Ascending aorta (tissue), 2 donors: ENCODE results near the gene JAKMIP2. TPM values are rescaled to one million over a fixed set of nuclear protein-coding genes. Genes with fewer than 3 reads are reported as not detected.
"Not testable (repeated sequence)": the region's sequence is repeated elsewhere in the genome, so short reads cannot be mapped to it uniquely, and the experiment has no call there.

ENCODE experiments used
- DNase-seq, 2 donors: peaks; one replicate each; pipeline ENCODE4 v3.0.0-alpha.2; 2019; ENCODE audit warnings: low spot score in 2 of 2
- H3K27ac ChIP-seq, 2 donors: fragments of 200-600 bp; sonication (generic); one replicate each; pipeline ENCODE4 v1.5.1; 2016 to 2017; ENCODE audit warnings: mild to moderate bottlenecking in 1 of 2
- H3K27me3 ChIP-seq: fragments of 200-600 bp; sonication (generic); one replicate; pipeline ENCODE4 v1.5.1; 2017
- H3K36me3 ChIP-seq, 2 donors: fragments of 200-600 bp; sonication (generic); one replicate each; pipeline ENCODE4 v1.5.1; 2016
- H3K4me1 ChIP-seq, 2 donors: fragments of 200-600 bp; sonication (generic); one replicate each; pipeline ENCODE4 v1.5.1; 2016 to 2017; ENCODE audit warnings: mild to moderate bottlenecking in 1 of 2
- H3K4me3 ChIP-seq, 2 donors: fragments of 200-600 bp; sonication (generic); one replicate each; pipeline ENCODE4 v1.5.1; 2016 to 2017; ENCODE audit warnings: mild to moderate bottlenecking in 1 of 2
- H3K9me3 ChIP-seq, 2 donors: fragments of 200-600 bp; sonication (generic); one replicate each; pipeline ENCODE4 v1.5.1; 2016
- CTCF ChIP-seq, 3 experiments: fragments of 200-600 bp in 2 of 3; fragments of 450-650 bp in 1 of 3; sonication (generic) in 2 of 3; IDR thresholded peaks; one replicate each; pipeline ENCODE4 v1.5.1; 2016 to 2019; ENCODE audit warnings: antibody characterized with exemption in 3 of 3, mild to moderate bottlenecking in 1 of 3, moderate library complexity in 1 of 3
- intact Hi-C: fragments of 100-400 bp; cut with DNase I; formaldehyde crosslinking; loops from one replicate; pipeline ENCODE4 v1.15.1; 2023
- total RNA-seq: library from RNA; depleted of rRNA; stranded (reverse); fragments of >200 nt; gene quantifications from one replicate; pipeline ENCODE4 v1.1.0, GENCODE V29; 2016

The JAKMIP2 gene
- total RNA-seq, 1 donor from 2014 or later: not detected

GRCh38 chr5:147586832-147587231 is 195.7 kb downstream of the JAKMIP2 start:
- no peaks in the 10 kb centered on the region for H3K9me3 ChIP-seq
- H3K4me1 ChIP-seq: no peaks in the 10 kb centered on the region
- H3K27me3 ChIP-seq: no peaks in the 10 kb centered on the region
- no peaks in the 10 kb centered on the region for H3K36me3 ChIP-seq
- no peak overlapping the region for H3K4me3 ChIP-seq
- no peak for TF ChIP-seq CTCF (IDR thresholded peaks at IDR 0.05)
- no peak overlapping the region for H3K27ac ChIP-seq
- intact Hi-C loops: no loop called here
- DNase-seq: no peak

DNA sequence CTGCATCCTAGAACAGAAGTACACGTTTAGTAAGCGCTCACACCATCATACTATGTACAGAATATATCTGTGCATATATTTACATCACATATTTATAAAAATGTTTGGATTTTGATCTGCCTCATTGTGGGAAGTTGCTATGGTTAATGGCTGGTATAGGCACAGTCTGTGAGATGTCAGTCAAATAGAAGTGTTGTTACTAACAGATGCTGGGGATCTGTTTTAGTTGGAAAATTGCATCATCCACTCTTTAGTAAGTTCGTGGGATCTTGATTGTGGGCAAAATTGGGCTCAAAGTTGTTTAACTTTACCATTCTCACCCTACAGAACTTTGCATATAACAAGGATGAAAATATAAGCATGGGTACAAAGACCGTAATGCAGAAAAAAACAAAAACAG is 196.3 kb downstream of the JAKMIP2 start:
- no peaks in the 10 kb centered on the region for H3K9me3 ChIP-seq
- no peak overlapping the region for H3K27ac ChIP-seq
- no peak for TF ChIP-seq CTCF (IDR thresholded peaks at IDR 0.05)
- DNase-seq: no peak
- no peaks in the 10 kb centered on the region for H3K36me3 ChIP-seq
- no peaks in the 10 kb centered on the region for H3K27me3 ChIP-seq
- no peaks in the 10 kb centered on the region for H3K4me1 ChIP-seq
- no peak overlapping the region for H3K4me3 ChIP-seq
- intact Hi-C loops: no loop called here

DNA sequence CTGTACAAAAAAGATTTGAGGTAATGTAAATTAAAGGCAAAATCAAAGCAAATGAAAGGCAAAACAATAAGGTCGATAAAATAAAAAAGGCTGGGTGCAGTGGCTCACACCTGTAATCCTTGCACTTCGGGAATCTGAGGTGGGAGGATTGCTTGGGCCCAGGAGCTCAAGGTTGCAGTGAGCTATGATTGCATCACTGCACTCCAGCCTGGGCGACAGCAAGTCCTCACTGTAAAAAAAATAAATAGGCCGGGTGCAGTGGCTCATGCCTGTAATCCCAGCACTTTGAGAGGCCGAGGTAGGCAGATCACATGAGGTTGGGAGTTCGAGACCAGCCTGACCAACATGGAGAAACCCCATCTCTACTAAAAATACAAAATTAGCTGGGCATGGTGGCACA is 200.3 kb downstream of the JAKMIP2 start:
- H3K36me3 ChIP-seq, H3K4me1 ChIP-seq, intact Hi-C loops, H3K9me3 ChIP-seq, H3K4me3 ChIP-seq, H3K27me3 ChIP-seq, H3K27ac ChIP-seq, DNase-seq: not testable (repeated sequence)

DNA sequence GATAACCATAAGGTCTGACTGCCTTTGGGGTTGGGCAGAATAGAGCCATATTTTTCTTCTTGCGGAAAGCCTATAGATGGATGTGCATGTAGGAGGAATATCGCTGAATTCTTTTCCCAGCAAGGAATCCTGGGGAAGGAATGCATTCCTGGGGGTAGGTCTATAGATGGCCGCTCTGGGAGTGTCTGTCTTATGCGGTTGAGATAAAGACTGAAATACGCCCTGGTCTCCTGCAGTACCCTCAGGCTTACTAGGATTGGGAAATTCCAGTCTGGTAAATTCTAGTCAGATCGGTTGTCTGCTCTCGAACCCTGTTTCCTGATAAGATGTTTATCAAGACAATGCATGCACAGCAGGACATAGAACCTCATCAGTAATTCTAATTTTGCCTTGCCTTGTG is 202.1 kb downstream of the JAKMIP2 start:
- intact Hi-C loops, H3K27ac ChIP-seq, H3K4me3 ChIP-seq, DNase-seq, H3K27me3 ChIP-seq, H3K4me1 ChIP-seq, H3K9me3 ChIP-seq, H3K36me3 ChIP-seq: not testable (repeated sequence)

GRCh38 chr5:147578228-147579024 is 204.1 kb downstream of the JAKMIP2 start:
- no peaks in the 10 kb centered on the region for H3K27me3 ChIP-seq
- H3K4me3 ChIP-seq: peak overlapping the region; percentile 14 to 21
- no peaks in the 10 kb centered on the region for H3K9me3 ChIP-seq
- TF ChIP-seq CTCF (IDR thresholded peaks at IDR 0.05): peak; percentile 46 to 73 (median 57)
- H3K36me3 ChIP-seq: no peaks in the 10 kb centered on the region
- no peak for DNase-seq
- intact Hi-C loops: loop anchor here (5.0 to 10.0 kb wide), 4 partner anchors 176 to 1034 kb away; no protein-coding TSS in a partner anchor
- H3K27ac ChIP-seq: peak overlapping the region; percentile 35 to 59
- peaks cover 0 to 4% of the 10 kb centered on the region in 2 donors for H3K4me1 ChIP-seq

GRCh38 chr5:147576646-147577535 is 205.6 kb downstream of the JAKMIP2 start:
- H3K27me3 ChIP-seq: no peaks in the 10 kb centered on the region
- no peaks in the 10 kb centered on the region for H3K9me3 ChIP-seq
- peaks cover 0 to 4% of the 10 kb centered on the region in 2 donors for H3K4me1 ChIP-seq
- no peak for DNase-seq
- TF ChIP-seq CTCF (IDR thresholded peaks at IDR 0.05): peak; percentile 78 to 88 (median 80)
- intact Hi-C loops: loop anchor here (1.0 to 10.0 kb wide), 5 partner anchors 123 to 1032 kb away; no protein-coding TSS in a partner anchor
- no peak overlapping the region for H3K4me3 ChIP-seq
- H3K36me3 ChIP-seq: no peaks in the 10 kb centered on the region
- no peak overlapping the region for H3K27ac ChIP-seq
